Measurements from ENCODE around the gene PTPRG.

PTPRG gene

DNA sequence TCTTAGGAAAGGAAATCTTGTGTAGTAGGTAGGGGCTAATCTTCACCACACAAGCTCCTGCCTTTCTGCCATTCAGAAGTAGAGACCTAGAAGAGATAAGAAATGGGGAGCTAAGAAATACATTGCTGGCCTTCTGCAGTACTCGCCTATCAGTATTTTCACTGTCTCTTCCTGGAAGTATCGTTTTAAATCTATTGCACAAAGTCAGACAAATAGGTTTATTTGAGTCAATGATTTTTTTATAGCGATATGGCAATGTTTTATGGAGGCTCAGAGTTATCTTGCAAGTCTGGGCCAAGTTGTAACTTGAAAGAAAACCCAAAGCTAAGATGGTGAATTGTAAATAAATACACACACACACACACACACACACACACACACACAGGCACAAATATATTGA, 103.8 kb downstream of the PTPRG start:
- TF ChIP-seq TCF12 (IDR thresholded peaks at IDR 0.05; ENCODE audit: low read depth) (no peak), TAF1 (IDR thresholded peaks at IDR 0.05; ENCODE audit: low read depth) (no peak), RAD21 (IDR thresholded peaks at IDR 0.05; ENCODE audit: low read depth) (no peak), YY1 (IDR thresholded peaks at IDR 0.05; ENCODE audit: low read depth) (no peak), TEAD4 (IDR thresholded peaks at IDR 0.05) (no peak), MAX (IDR thresholded peaks at IDR 0.05) (no peak), NFIC (IDR thresholded peaks at IDR 0.05) (no peak), ZBTB7A (IDR thresholded peaks at IDR 0.05; ENCODE audit: low read depth) (no peak), CREB1 (IDR thresholded peaks at IDR 0.05; ENCODE audit: low read depth) (no peak), EGR1 (IDR thresholded peaks at IDR 0.05) (no peak), USF1 (IDR thresholded peaks at IDR 0.05) (no peak), EP300 (IDR thresholded peaks at IDR 0.05; ENCODE audit: borderline replicate concordance) (no peak), CEBPB (IDR thresholded peaks at IDR 0.05) (no peak), FOXM1 (IDR thresholded peaks at IDR 0.05; ENCODE audit: borderline replicate concordance, low read depth) (no peak)
- TF ChIP-seq, protein P1, sequence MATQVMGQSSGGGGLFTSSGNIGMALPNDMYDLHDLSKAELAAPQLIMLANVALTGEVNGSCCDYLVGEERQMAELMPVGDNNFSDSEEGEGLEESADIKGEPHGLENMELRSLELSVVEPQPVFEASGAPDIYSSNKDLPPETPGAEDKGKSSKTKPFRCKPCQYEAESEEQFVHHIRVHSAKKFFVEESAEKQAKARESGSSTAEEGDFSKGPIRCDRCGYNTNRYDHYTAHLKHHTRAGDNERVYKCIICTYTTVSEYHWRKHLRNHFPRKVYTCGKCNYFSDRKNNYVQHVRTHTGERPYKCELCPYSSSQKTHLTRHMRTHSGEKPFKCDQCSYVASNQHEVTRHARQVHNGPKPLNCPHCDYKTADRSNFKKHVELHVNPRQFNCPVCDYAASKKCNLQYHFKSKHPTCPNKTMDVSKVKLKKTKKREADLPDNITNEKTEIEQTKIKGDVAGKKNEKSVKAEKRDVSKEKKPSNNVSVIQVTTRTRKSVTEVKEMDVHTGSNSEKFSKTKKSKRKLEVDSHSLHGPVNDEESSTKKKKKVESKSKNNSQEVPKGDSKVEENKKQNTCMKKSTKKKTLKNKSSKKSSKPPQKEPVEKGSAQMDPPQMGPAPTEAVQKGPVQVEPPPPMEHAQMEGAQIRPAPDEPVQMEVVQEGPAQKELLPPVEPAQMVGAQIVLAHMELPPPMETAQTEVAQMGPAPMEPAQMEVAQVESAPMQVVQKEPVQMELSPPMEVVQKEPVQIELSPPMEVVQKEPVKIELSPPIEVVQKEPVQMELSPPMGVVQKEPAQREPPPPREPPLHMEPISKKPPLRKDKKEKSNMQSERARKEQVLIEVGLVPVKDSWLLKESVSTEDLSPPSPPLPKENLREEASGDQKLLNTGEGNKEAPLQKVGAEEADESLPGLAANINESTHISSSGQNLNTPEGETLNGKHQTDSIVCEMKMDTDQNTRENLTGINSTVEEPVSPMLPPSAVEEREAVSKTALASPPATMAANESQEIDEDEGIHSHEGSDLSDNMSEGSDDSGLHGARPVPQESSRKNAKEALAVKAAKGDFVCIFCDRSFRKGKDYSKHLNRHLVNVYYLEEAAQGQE (IDR thresholded peaks at IDR 0.05; ENCODE audit: low read depth): no peak

- no peak for TF ChIP-seq MAX (IDR thresholded peaks at IDR 0.05)
- no peak for TF ChIP-seq USF1 (IDR thresholded peaks at IDR 0.05)
- TF ChIP-seq TAF1 (IDR thresholded peaks at IDR 0.05; ENCODE audit: low read depth): no peak
- TF ChIP-seq NFIC (IDR thresholded peaks at IDR 0.05): no peak
- no peak for TF ChIP-seq CEBPB (IDR thresholded peaks at IDR 0.05)
- TF ChIP-seq CREB1 (IDR thresholded peaks at IDR 0.05; ENCODE audit: low read depth): no peak
- TF ChIP-seq EP300 (IDR thresholded peaks at IDR 0.05; ENCODE audit: borderline replicate concordance): no peak
- TF ChIP-seq EGR1 (IDR thresholded peaks at IDR 0.05): no peak
- no peak for TF ChIP-seq ZBTB7A (IDR thresholded peaks at IDR 0.05; ENCODE audit: low read depth)
- TF ChIP-seq FOXM1 (IDR thresholded peaks at IDR 0.05; ENCODE audit: borderline replicate concordance, low read depth): no peak
- TF ChIP-seq YY1 (IDR thresholded peaks at IDR 0.05; ENCODE audit: low read depth): no peak
- TF ChIP-seq, protein P1 (IDR thresholded peaks at IDR 0.05; ENCODE audit: low read depth): no peak
- no peak for TF ChIP-seq RAD21 (IDR thresholded peaks at IDR 0.05; ENCODE audit: low read depth)
- TF ChIP-seq TEAD4 (IDR thresholded peaks at IDR 0.05): no peak
- no peak for TF ChIP-seq TCF12 (IDR thresholded peaks at IDR 0.05; ENCODE audit: low read depth)
Observed at GRCh38 chr3:61665987-61666386, 104.6 kb downstream of the PTPRG start.

DNA sequence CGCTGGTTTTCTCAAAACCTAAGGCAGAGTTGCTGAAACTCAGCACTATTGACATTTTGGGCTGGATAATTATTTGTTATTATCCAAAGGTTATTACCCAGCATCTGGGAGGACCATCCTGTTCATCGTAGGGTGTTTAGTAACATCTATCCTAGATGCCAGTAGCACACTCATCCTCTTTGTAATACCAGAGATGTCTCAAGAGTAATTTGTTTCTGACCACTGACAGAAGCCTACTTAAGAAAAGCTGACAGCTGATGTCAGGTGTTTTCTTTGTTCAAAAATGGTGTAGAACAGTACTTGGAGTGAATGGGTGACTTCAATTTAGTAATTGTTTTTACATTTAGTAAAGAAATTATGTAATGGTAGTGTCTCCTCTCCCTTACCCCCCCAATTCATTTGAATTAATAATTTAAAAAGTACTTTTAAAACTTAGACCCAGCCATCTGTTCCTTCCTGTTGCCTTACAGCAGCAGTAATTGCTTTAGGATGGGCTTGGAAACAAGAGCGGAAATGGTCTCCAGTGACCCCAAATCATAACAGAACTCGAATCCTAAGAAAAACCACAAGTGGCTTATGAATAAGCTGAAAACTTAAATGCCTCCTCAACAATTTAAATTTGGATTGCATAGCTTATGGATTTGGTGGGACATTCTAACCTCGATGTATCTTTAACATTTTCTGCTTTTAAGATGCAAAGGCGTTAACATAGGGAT, 105.4 kb downstream of the PTPRG start:
- TF ChIP-seq ZBTB7A (IDR thresholded peaks at IDR 0.05; ENCODE audit: low read depth): no peak
- TF ChIP-seq TCF12 (IDR thresholded peaks at IDR 0.05; ENCODE audit: low read depth): no peak
- TF ChIP-seq MAX (IDR thresholded peaks at IDR 0.05): no peak
- TF ChIP-seq EP300 (IDR thresholded peaks at IDR 0.05; ENCODE audit: borderline replicate concordance): no peak
- TF ChIP-seq TAF1 (IDR thresholded peaks at IDR 0.05; ENCODE audit: low read depth): no peak
- no peak for TF ChIP-seq NFIC (IDR thresholded peaks at IDR 0.05)
- TF ChIP-seq TEAD4 (IDR thresholded peaks at IDR 0.05): no peak
- no peak for TF ChIP-seq EGR1 (IDR thresholded peaks at IDR 0.05)
- TF ChIP-seq, protein P1 (IDR thresholded peaks at IDR 0.05; ENCODE audit: low read depth): no peak
- no peak for TF ChIP-seq FOXM1 (IDR thresholded peaks at IDR 0.05; ENCODE audit: borderline replicate concordance, low read depth)
- TF ChIP-seq USF1 (IDR thresholded peaks at IDR 0.05): no peak
- no peak for TF ChIP-seq CREB1 (IDR thresholded peaks at IDR 0.05; ENCODE audit: low read depth)
